HG03460 (cell line): ENCODE results near the gene MGAT4A.
"Not testable (repeated sequence)": the region's sequence is repeated elsewhere in the genome, so short reads cannot be mapped to it uniquely, and the experiment has no call there.

ENCODE experiments used
- ATAC-seq: cut with Tn5 transposase; IDR thresholded peaks from one replicate; pipeline ENCODE4 v1.9.1; 2021; ENCODE audit not compliant: unreplicated experiment

MGAT4A gene

DNA sequence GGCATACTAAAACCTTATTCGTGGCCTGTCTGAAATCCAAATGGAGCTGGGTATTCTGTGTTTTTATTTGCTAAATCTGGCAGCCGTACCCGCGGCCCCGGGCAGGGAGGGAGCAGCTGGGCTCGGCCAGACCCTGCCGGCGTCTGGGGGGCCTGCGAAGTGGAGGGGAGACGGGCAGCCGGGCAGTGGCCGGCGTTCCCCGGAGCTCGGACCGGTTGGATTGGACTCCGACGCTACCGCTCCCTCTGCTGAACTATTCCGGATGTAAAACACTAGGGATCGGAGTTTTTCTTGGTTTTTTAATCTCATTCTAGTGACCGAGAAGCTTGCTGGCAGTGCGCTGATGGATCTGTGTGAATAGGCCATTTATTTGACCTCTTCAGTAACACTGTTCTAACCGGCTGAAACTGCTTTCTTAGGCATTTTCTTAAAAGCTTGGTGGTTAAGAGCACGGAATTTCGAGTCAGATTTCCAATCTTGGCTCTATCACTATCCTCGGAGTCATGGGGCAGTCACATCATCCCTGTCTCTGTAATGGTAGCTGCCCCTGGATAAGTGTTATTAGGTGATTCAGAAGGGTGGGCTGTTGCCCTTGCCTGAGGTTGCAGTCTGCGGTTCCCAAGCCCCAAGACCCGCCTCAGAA lies 121.8 kb downstream of the MGAT4A start:
- ATAC-seq: no peak

DNA sequence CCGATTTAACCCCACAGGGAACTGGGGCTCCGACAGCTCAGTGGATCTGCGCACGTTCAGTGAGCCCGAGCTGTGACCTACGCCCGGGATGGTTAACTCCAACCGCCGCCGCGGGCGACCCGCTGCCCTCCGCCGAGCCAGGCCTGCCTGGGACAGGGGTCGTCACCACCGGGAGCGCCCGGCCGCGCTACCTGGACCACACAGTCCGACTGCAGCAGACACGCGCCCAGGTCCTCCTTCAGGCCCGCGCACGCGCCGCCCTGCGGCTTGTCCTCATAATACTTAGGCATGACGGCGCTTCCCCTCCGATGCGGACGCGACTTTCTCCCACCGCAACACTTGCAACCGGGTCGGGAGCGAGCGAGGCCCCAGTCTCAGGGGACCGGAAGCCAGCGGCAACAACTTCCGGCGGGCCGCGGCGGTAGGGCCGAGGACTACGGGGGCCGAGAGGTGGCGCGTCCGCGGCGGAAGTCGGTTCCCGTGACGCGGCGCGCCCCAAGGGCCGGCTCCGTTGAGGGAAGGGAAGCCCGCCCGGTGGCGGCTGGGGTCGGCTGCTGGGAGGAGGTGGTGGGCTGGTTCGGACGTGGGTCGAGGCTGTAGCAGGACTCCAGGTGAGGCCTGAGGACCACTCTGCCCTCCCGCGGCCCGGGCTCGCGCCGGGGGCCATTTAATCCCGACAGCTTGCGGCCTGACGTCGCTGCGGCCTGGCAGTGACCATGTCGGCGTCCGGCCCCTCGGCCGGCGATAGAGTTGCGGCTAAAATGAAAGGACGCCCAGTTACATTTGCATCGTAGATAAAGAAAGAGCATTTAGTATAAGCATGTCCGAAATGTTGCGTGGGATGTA lies 122.6 kb downstream of the MGAT4A start, which contains the start of the genes COA5 and UNC50:
Gene COA5, minus strand, starts transcription at position 397 of the 846 bp plus-strand sequence. Its CDS starts 107 bp downstream, at position 290.
Gene UNC50, plus strand, starts transcription at position 474 of the 846 bp plus-strand sequence. CDS start 1,171 bp downstream, outside the sequence.
- ATAC-seq: peak; percentile 80

DNA sequence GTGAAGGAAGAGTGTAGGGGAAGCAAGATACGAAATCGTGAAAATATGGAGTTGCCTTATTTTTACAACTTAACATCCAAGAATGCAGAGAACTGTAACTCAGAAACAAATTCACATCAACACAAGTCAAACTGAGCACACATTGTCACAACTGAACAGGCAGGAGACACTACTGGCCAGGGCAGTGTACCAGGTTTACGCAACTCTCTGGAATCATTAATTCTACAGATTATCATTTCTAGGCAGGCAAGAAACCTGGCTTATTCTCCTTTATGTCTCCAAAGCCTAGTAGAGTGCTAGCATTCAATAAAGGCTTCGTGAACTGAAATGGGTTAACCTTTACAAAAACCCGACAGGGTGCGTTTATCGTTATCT lies 123.2 kb downstream of the MGAT4A start:
- ATAC-seq: no peak

DNA sequence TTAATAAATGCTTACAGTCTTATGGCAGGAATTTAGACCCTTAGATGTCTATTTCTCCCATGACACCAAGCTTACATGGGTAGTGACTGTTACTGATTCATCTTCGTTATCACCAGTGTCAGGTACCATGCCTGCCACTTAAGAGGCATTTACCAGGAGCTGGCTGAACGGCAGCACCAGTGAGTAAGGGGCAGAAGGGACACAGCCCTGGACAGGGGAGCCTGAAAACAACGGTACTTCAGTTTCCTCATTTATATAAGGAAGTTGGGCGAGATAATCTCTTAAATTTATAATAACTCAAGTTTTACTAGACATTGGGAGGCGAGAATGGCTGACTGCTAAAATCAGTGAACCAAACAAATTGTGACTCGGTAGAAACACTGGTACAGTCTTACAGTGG lies 123.8 kb downstream of the MGAT4A start:
- ATAC-seq: no peak

DNA sequence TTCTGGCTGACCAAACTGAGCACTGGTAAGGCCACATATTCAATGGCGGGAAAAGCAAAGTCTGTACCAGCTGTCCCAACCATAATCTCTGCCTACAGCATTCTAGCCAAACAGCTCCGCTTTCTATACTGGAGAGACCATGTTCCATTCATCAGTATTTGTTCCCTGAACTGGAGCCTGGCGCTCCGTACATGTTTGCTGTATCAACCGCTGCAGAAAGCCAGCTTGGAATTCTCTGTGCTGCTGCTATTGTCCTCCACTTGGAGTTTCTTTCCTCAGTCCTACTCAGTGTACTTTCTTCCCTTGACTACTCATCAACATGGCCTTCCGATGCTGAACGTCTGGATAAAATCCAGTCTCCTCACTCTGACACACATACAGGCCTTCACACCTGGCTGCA lies 124.5 kb downstream of the MGAT4A start:
- ATAC-seq: no peak

DNA sequence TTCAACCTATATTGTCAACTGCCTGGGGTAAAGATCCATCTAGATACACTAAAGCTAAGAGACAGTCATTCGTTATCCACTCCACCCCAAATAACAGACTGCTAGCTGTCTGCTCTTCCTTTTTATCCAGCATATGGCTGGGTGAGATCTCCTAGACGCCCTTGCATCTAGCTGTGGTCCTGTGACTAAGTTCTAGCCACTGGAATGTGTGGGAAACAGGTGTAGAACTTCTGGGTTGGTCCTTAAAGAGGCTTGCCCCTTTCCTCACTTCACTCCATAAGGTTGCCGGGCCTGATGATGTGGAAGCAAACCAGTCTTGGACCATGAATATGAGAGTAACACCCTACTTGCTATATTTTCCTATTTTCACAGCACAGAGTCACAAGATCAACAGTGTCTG lies 125.9 kb downstream of the MGAT4A start:
- ATAC-seq: no peak

DNA sequence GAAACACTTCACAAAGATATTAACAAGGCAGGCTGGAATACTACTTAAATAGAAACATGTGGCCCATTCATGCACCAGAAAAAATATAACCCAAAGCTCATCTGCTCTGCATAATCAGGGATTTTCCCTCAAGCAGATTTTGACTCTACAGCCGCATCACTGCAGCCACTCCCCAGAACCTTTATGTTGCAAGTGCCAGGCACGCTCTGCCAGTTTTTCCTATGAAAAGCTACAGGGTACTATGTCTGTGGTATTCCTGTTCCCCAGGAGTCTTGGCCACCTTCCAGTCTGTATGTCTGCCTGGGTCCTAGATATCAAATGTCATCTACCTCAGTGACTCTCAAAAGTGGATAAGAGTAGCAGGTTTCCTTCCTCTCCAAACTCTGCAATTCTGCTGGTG lies 126.4 kb downstream of the MGAT4A start:
- ATAC-seq: no peak

DNA sequence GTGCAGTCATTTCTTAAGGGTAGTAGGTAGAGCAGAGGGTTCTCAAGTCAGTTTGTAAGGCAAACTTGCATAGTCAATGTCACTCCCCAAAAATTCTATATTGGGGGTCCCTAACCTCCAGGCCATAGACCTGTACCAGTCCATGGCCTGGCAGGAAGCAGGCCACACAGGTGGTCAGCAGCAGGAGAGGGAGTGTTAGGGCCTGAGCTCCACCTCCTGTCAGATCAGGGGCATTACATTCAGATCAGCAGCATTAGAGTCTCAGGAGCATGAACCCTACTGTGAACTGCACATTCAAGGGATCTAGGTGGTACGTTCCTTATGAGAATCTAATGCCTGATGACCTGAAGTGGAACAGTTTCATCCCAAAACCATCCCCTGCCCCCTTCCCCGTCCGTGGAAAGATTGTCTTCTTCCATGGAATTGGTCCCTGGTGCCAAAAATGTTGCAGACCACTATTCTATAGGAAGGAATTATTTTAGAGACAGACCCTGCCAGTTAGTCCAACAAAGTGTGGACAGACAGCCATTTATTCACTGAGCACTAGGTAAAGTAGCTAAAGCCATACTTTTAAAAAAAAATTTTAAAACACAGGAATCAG lies 129.3 kb downstream of the MGAT4A start:
- ATAC-seq: no peak

DNA sequence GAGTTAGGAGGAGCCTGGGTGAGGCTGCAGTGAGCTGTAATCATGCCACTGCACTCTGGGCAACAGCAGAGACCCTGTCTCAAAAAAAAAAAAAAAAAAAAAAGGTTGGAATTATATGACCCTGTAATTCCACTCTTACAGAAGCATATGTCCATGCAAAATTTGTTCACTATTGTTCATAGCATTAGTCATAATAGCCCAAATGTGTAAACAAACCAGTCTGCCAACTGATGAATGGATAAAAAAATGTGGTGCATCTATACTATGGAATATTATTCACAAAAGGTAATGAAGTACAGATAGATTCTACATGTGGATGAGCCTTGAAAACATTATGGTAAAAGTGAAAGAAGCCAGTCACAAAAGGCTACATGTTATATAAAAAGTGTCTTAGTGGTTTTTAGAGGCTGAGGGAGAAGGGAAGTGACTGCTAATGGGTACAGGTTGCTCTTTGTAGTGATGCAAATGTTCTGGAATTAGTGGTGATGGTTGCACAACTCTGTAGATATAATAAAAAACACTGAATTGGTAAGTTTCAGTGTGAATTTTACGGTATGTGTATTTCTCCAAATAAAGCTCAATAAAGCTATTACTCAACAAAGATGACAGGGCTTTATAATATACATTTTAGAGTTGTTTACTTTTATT lies 132.0 kb downstream of the MGAT4A start:
- no peak for ATAC-seq

DNA sequence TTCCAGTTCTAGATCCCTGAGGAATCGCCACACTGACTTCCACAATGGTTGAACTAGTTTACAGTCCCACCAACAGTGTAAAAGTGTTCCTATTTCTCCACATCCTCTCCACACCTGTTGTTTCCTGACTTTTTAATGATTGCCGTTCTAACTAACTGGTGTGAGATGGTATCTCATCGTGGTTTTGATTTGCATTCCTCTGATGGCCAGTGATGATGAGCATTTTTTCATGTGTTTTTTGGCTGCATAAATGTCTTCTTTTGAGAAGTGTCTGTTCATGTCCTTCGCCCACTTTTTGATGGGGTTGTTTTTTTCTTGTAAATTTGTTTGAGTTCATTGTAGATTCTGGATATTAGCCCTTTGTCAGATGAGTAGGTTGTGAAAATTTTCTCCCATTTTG lies 136.3 kb downstream of the MGAT4A start:
- ATAC-seq: not testable (repeated sequence)

DNA sequence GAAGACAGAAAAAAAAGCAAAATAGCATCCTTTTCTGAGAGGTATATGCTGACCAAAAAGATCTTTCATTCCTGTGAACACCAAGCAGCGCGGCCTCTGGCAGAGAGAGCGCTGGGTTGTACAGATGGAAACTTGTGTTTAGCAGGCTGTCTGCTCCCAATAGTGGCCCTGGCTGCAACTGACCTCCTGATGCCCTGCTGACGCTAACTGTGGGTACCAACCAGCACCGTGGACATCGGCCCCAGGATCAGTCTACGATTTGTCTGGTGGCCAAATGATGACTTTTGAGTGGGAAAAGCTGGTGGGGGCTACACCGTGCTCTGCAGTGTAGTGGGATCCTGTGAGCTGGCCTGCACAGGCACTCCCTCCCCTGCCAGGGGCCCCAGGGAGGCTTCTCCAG lies 138.4 kb downstream of the MGAT4A start:
- ATAC-seq: no peak

DNA sequence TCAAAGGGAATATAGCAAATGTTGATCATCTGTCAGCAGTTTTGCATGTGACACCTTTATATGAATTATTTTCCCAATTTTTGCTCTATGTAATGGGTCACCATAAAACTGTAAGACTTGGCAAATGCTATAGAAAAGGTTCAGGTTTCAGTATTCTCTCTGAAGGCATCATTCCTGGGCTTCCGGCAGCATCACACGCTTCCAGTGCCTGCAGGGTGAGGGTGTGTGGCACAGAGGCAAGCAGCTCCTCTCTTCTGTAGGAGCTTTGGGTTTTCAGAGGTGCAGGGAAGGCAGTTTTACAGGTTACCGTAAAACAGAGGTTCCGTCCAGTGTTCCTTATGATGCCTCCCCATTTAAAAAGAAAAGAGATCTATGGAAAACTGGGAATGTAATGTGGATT lies 141.4 kb downstream of the MGAT4A start:
- no peak for ATAC-seq

DNA sequence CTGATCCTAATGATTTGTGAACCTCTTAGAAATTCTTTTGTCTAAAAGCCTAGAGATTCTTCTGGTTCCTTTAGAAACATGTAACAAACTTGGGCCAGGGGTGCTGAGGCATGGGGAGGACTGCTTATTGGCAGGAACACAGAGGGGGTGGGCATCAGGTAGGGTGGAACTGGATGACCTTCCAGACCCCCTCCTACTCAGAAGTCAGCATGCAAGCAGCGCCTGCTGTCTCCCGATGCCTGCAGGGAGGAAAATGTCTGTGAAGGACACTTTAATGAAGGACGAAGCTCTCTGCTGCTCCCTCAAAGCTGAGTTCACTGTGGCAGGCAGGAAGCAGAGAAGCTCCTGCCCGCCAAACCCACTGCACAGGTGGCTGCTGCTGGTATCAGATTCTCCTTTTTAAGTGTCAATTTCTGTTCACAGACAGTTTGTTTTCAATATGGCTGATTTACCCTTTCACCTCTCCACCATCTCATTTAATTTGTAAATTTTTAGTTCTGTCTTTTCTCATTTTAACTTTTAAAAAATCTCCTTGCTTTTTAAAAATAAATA lies 142.0 kb downstream of the MGAT4A start:
- ATAC-seq: no peak

DNA sequence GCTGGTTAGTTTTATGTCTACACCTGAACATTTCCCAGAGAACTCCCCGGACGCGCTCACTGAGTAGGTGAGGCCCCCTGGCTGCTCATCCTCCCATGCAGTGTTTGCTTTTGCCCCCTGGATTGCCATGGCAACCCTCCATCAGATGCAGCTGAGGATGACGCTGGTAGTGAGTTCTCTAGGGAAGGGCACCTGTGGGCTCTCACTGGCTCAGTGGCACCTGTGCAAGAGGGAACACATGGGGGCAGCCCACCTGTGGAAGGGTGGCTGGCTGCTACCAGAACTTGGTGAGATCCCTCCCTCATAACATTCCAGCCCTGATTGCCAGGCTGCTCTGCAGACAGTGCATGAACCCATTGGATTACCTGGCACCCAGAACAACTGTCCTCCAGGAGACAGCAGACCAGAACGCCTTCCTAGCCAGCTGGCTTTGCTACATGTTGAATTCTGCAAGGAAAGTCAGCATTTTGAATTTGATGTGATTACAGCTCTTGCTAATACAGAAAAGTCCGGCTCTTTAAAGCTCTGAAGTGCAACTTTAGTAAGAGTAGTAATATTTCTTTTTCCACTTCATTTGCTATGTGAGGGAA lies 144.3 kb downstream of the MGAT4A start:
- no peak for ATAC-seq

DNA sequence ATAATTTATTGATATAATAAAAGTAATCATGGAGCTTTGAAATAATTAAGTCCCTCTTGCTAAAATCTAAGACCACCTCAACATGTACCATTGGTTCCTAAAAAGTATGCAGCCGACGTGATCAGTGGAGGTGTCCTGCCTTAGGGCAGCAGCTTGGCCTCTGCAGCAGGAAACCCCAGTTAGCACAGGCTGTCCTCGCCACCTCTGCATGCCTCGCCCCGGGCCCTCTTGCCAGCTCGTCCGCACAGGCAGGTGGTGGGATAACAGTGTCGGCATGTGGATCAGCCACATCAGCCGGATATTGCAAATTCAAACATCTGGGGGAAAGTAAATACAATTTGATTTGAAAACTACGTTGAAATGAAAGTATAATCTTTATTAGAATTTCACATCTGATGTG lies 145.5 kb downstream of the MGAT4A start:
- no peak for ATAC-seq

DNA sequence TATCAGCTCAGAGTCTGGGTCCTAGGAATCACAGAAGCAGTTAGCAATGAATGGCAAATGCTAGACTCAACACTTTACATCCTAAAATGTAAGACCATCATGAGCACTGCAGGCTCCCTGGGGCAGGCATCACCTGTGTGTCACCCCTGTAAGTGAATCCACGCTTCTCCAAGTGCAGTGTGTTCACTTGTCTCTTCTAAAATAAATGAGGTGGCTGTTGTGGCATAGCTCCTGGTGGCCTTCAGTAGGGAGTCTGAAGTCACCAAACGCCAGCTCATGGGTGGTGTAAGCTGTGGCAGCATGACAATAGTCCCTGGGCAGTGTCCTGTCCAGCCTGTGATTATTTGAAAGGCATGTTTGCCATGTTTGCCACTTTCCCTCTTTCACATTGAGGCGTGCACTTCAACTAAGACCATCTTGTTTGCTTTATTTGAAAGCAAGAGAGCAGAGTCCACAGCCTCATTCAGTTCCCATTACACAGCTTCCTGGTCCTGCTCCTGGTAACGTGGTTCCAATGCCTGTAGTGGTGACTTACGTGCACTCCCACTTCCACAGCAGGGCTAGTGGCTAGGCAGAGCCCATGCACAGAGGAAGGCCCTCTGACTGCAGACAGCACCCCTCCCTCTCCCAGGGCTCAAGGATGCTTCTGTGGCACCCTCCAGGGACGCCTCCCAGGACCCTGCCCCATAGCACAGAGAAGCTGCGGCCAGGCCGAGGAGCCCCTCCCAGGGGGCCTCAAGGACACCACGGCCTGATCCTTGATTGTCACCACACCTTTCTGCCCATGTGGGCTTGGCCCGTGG lies 146.9 kb downstream of the MGAT4A start:
- no peak for ATAC-seq

DNA sequence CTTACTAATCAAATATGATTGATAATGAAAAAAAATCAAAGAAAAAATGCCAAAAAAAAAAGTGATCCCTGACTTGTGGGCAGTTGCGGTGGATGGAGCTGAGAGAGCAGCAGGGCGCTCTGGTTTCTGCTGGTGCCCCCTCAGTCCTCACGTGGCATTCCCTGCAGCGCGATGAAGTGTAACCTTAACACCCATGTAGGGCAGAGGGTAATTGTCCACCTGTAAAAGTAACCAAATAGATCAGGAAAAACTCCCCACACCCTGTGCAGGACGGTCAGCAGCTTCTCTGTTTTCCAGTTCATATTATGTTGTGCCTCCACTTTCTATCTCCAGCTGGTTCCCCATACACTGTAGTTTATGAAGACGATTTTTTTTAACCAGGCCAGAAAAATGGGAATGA lies 147.7 kb downstream of the MGAT4A start:
- ATAC-seq: no peak

DNA sequence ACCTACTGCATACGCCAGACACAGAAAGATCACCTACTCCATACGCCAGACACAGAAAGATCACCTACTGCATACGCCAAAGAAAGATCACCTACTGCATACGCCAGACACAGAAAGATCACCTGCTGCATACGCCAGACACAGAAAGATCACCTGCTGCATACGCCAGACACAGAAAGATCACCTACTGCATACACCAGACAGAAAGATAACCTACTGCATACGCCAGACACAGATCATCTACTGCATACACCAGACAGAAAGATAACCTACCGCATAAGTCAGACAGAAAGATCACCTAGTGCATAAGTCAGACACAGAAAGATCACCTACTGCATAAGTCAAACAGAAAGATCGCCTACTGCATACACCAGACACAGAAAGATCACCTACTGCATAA lies 148.4 kb downstream of the MGAT4A start:
- no peak for ATAC-seq

DNA sequence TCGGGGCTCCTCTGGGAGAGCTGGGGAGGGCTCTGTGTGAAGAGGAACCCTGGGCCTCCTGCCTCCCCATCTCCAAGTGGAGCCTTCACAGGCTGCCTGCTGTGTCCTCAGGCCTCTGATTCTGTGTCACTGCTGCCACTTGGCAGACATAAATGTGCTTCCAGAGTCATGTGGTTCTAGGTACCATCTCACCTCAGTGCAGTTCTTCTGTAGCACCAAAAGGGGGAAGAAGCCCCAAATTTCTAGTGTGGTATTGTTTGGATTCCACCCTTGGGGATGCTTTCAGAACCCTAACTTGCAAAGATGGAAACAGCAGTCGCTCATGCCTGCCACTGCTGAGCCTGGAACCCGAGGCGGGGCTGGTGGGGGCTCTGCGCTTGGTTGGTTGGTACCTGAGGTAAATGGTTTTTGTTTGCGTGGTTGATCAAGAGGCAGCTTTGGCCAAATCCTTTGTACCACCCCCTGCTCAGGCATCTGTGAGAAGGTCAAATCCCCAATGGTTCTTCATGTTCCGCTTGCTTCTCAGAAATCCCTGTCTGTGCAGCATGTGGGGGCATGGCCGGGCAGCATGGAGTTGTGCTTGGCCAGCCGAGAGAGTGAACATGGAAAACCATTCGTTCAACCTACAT lies 150.2 kb downstream of the MGAT4A start:
- ATAC-seq: no peak

DNA sequence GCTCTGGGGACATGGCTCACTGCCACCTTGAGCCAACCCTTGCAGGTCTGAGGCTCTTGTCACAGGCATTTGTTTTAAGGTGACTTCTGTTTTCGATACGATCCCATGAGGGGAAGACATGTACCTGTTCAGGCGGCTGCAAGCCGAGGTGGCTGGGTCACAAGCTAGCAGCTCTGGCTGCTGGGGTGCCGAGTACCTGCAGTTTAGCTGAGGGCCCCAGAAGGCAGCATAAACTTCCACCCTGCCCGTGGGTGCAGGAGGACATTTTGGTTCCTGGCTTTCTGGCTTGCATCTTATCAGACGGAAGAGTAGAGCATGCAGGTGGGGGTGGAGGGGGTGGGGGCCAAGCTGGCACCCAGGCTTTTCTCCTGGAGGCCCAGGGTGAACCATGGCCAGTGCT lies 151.0 kb downstream of the MGAT4A start:
- ATAC-seq: no peak
